A204.1 (cell line): ENCODE measurements around the gene WRNIP1.

ENCODE experiments used
- FAIRE-seq: peaks from 2 replicates; lab custom pipeline; 2012; peaks lifted over from hg19 to GRCh38; lab: Jason Lieb, UNC

WRNIP1 gene

DNA sequence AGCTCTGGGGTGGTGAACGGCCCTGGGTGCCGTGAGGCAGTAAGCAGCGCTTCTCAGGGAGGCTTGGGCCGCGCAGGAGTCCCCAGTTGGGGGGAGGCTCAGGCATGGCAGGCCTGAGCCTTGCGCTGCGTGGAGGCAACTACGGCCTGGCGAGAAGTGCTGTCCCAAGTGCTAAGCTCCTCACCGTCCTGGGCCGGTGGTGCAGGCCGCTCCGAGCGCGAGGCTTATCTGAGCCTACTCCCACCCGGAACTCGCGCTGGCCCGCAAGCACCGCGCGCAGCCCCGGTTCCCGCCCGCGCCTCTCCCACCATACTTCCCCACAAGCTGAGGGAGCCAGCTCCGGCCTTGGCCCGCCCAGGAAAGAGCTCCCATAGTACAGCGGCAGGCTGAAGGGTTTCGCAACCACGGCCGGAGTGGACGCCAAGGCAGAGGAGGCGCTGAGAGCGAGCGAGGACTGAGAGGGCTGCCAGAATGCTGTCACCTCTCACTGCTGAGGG lies 1.8 kb upstream of the WRNIP1 start:
- FAIRE-seq, result no peak

DNA sequence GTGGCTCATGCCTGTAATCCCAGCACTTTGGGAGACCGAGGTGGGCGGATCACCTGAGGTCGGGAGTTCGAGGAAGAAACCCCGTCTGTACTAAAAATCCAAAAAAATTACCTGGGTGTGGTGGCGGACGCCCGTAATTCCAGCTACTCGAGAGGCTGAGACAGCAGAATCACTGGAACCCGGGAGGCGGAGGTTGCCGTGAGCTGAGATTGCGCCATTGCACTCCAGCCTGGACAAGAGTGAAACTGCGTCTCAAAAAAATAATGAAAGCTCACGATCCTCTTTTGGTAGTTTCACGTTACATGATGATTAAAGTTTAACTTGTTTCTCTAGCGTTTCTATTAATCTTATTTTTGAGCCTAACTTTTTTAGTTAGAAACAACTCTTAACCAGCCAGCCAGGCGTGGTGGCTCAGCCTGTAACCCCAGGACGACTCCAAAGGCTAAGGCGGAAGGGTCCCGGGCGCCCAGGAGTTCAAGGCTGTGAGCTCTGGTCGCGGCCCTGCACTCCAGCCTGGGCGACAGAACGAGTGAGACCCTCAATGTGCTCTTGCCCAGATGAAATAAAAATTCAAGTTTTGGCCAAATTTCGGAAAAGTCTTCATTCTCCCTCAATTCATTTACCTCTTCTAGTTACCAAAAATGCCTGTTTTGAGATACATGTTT lies 1.2 kb upstream of the WRNIP1 start:
- no peak for FAIRE-seq

DNA sequence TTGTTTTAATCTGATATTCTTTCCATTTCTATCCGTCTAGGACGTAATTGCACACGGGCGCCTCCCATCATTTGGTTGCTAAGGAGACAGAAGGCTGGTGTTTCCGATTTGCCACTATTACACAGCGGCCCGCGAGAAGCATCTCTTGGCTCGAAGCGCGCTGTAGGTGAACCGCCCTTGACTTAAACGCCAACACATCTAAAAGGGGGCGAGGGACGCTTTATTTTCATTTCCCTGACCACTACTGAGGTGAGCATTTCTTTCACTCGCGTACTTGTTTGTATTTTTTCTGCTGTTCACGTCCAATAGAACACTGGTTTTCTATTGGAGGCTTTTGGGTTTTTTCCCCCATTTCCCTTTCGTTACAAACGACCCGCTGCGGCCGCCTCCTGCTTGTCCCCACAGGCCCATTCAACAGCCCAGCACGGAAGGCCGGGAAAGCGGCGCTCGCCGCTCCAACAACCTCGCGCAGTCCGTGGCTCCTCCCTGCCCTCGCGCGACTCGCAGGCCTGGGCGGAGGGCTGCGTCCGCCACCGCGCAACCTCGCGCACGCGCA lies 505 bp upstream of the WRNIP1 start:
- no peak for FAIRE-seq

DNA sequence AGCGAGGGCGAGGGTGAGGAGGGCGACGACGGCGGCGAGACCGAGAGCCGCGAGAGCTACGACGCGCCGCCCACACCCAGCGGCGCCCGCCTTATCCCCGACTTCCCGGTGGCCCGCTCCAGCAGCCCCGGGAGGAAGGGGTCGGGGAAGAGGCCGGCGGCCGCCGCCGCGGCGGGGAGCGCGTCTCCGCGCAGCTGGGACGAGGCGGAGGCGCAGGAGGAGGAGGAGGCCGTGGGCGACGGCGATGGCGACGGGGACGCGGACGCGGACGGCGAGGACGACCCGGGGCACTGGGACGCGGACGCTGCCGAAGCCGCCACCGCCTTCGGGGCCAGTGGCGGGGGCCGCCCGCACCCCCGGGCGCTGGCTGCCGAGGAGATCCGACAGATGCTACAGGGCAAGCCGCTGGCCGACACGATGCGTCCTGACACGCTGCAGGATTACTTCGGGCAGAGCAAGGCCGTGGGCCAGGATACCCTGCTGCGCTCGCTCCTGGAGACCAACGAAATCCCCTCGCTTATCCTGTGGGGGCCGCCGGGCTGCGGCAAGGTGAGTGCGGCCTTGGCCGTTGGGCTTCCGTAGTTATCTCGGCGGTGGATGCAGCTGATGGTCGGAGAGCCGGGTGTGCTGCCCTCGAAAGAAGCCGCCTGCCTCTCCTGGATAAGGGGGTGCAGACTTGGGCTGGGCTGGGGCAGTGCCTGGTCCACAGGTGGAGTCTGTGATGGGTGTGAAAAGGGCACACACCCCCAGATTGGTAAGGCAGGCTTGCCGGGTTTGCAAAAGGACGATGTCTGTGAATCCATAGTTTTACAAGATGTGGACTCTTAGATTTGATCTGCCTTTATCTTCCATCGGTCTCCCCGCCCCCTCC lies 938 bp downstream of the WRNIP1 start:
- FAIRE-seq, result no peak

DNA sequence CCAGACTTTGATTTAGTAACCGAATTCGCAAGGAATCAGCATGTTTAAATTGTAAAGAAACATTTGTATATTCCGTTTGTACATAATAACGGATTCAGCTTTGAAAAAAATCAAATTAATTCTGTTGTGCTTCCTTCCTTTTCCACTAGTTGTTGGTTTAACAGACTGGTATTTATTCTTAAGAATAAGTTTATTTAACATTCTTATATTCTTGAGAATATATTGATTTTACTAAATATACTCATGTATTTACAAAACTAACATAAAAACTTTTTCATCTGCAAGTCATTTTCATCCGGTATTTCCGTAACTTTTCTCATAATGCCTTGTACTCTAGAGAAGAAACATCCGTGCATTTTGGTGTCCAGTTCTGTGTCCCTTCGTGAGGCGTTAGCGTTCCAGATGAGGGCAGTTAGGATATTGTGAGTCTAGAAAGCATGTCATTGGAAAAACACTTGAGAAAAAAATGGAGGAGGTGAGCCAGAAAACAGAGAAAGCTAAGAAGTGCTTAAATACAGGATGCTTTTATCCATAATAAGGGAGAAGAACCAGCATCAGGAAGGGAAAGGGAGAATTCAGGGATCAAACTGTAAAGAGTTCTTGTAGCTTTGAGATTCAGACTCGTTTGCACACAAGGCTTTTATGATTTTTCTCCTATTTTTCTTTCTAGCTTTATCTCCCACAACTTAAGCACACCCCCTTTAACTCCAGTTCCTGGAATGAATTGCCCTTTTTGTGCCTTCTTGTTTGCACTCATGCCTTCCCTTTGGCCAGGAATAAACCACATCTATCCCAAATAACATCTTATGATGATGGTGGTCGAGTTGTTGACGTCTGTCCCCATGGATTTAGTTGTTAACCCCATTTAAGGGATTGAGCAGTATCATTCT lies 1.8 kb downstream of the WRNIP1 start:
- no peak for FAIRE-seq

DNA sequence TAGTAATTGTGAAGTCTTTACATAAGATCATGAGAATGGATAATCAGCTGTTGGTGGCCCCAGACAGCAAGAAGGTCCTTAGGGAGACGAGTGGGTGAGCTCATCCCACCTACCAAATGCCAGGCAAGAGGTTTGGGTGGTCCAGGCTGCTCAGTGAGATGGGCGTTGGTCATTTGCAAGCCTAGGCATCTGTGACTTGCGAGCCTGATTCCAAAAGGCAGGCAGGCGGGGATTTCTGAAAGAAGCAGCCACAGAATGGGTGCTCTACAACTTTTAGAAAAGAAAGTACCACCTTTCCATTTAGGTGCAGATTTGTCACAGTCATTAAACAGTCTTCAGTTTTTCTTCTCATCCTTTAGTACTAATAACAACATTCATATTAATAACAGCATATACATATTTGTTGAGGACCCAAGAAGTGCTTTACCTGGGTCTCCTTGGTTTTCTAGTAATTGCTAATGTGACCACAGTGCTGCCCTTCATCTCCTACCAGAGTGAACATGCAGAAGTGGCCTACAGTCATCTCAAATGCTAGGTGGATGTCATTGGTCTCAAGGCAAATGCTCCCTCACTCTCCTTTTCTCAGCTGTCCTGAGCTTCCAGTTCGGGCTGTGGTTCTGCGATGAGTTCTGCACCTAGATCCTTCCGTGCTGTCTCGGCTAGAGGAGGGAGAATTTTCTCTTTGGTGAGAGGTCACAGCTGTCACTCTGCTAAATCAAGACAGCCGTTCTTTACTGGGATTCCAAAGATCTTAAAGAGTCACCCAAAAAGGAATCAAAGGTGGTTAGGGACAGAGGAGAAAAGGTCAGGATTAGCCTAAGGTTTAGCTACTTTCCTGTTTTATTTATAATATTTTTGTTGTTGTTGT lies 2.7 kb downstream of the WRNIP1 start:
- no peak for FAIRE-seq

DNA sequence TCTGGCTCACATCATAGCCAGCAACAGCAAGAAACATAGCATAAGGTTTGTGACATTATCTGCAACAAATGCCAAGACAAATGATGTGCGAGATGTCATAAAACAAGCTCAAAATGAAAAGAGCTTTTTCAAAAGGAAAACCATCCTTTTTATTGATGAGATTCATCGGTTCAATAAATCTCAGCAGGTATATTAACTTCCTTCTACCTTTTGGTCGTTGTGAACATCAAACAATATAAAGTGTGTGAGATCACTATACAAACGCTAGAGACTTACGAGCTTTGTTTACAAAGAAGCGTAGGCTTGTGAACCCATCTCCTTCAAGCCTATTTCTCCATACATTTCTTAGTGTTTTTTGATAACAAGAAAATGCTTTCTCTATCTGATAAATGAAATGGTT lies 3.5 kb downstream of the WRNIP1 start:
- no peak for FAIRE-seq

DNA sequence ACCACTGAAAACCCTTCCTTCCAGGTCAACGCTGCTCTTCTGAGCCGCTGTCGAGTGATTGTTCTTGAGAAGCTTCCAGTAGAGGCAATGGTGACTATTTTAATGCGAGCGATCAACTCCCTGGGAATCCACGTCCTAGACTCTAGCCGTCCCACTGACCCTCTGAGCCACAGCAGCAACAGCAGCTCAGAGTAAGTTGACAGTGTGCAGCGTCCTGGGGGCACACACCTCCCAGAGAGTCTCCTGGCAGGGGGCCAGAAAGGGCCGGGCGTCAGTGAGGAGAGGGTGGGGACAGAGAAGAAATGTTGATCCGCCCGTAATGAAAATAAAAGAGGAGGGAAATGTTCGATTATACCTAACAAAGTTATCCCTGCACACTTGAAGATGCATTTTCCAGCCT lies 5.0 kb downstream of the WRNIP1 start:
- FAIRE-seq, result no peak

DNA sequence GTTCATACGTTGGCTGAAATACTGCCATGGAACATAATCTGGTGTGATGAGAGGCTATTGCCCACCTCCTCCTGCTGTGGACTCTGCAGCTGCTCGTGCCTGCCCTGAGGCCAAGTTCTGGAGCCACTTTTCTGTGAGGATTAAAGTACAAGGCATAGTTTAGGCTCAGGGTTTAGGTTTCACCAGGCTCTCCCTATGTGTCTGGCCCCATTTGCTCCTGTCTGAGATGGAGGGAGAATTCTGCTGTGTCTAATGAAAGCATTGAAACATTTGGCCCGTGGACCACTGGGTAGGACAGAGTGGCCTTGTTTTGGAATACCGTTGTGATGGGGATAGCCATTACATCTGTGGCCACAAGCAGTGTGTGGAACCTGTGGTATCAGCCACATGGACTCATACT lies 5.9 kb downstream of the WRNIP1 start:
- no peak for FAIRE-seq

DNA sequence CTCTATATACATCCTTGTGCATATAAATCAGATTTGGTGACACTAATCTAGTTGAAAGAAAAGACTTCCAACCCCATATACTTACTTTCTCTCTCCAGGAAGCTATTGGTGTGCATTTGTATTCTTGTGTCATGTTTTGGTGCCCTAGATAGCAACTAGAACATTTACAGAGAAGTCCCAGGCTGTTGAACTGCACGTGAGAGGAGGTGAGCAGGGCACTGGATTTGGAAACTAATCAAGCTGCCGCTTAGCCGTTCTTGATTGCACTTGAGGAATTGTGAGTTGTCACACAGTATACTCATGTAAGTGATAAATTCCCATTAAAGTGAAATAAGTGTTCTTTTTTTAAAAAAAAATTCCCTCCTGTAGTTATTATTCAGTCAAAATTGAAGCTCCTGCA lies 7.6 kb downstream of the WRNIP1 start:
- FAIRE-seq, result no peak

DNA sequence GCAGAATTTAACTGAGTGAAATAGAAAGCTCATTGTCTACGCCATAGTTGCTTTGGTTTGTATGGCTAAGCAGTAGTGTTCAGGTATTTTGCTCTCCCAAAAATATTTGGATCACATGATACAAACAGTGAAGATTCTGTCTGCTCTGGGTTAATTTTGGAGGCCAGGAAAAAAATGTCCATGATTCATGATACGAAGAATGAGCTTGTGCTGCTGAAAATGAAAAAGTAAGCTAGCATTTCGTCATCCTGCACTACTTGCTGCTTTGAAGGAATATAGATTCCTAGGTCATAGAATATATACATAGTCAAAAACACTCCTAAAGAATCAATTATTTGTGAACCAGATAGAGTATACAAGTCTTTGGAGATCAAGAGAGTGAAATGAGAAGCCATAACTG lies 8.3 kb downstream of the WRNIP1 start:
- FAIRE-seq, result no peak

DNA sequence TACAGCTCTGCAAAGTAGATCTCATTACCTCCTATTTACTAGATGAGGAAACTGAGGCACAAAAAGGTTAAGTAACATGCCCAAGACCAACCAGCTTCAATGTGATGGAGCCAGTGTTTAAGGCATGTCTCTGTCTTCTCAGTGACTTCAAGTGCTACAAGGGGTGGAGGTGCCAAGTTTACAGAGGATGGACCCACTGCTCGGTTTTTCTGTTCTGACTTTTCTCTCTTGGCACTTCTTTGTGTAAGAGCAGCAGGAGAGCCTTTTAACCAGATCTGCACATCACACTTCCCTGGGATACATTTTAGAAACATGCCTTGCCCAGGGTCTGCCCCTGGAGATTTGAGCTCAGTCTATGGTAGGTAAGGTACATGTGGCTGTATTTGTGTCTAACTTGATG lies 9.8 kb downstream of the WRNIP1 start:
- no peak for FAIRE-seq

DNA sequence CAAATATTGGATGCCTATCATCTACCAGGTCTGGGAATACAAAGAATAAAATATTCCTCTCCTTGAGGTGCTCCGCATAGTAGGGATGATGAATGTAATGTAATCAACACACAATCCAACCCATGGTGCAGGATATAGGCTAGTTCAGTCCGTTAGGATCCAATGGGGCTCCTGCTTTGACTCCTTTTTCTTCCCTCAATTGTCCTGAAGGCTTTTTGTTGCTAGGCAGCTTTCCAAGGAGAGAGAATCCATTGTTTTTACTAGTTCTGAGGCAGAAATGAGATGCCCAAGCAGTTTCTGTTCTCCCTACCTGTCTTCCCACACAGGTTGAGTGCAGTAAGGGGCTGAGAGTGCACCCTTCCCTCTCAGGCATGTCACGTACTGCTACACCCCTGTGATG lies 12.1 kb downstream of the WRNIP1 start:
- FAIRE-seq, result no peak

DNA sequence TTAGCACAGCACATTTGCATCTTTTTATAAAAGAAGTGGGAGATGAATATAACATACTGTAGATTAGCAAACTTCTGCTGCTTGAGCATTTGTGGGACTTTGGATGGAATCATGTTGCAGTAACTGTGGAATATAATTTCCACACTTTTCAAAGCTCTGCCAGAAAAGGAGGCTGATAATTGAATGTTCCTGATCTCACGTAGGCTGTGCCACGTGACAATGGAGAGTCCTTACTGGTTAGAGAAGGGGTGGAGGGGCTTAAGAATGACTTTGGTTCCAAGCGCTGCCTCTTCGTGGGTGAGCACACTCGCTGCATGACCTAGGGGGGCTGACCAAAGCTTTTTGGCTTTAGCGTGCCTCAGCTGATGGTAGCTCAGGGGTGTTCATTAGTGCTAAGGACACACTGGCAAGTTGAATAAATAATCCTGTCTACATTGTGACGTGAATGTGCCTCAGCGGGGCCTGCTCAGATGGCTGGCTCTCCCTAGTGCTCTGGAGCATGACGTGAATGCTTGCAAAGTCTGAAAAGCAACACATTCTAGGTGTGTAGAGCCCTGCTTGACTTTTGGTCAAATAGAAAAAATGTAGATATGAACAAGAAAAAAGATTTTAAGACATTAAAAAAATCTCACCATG lies 15.0 kb downstream of the WRNIP1 start:
- FAIRE-seq, result no peak

DNA sequence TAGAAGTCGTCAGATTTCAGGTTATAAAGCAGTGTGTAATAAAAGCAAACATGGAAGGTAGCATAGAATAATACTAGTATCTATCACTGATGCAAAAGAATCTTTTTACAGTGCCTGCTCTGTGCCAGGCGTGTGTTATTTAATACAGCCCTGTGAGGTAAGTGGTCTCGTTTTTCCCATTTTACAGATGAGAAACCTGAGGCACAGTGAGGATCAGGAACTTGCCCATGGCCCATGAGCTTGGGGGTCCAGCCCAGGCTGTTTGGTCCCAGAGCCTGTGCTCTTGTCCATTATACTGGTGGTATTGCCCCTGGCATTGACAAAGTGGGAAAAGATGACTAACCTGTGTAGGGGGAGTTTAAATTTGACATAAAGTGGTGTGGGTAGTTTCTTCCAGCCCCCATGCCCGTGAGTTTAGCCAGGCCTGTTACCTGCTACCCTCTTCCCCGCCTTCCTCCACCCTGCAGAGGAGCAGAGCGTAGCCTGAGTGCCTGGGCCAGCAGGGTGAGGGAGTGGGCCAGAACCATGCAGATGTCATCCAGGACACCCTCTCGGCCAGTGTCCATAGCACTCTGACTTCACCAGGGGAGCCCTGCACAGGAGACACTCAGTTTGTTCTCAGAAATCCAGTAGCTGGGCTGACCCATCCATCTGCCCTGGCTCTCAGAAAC lies 16.6 kb downstream of the WRNIP1 start:
- FAIRE-seq, result no peak

DNA sequence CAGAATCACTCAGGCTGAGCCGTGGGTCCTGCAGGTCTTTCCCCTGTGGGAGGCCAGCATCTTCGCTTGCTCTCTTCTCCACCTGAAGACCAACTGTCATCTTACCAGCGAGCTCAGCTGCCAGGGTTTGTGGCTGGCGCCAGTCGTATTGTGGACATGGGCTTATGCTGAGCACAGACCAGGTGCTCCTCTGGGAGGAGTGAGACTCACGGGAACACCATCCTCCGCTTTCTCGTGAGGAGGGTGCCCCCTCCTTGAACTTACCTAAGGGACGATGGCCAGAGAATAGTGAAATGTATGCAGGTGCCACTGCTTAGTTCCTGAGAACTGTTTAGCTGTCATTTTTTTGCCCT lies 17.1 kb downstream of the WRNIP1 start:
- FAIRE-seq, result no peak

DNA sequence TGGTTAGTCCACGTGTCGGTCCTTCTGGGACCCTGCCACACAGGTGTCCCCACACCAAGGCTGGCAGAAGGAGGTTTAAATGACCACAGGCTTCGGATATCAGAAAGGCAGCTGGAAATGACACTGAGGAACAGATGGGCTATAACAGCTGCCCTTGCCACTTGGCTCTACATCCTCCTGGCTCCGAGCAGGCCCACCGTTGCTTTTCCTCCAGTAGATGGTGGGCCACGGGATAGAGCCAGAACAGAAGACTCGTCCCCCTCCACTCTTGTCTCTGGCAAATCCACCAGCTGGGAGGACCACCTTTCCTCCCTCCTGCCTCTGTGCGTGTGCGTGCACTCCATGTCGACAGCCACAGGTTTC lies 17.6 kb downstream of the WRNIP1 start:
- no peak for FAIRE-seq

DNA sequence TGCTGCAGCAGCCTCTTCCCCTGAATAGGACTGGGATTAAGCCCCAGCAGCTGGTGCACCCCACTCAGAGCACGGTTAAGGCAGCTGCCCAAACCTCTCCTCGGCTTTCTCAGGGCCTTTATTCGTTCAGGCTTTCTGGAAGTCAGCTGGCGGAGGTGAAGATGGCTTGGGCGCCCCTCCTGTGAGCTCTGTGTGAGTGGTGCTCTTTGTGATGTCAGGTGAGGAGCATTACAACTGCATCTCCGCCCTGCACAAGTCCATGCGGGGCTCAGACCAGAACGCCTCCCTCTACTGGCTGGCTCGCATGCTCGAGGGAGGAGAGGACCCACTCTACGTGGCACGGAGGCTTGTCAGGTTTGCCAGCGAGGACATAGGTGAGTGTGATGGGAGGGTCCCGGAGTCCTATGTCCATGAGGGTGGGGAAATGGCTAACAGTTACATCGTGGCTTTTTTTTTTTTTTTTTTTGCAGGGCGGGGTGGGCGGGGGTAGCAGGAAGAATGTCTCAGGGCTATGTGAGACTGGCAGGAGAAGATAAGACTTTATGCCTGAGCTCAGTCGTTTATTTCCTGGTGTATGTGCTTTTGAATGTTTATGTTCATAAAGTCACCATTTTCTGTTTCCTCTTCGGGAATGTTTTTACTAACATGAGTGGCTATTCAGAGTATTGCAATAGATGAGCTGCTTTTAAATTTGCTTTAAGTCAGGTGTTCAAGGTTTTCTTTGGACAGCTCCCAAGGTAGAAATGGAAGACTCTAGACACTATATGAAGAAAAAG lies 18.2 kb downstream of the WRNIP1 start:
- FAIRE-seq, result no peak

DNA sequence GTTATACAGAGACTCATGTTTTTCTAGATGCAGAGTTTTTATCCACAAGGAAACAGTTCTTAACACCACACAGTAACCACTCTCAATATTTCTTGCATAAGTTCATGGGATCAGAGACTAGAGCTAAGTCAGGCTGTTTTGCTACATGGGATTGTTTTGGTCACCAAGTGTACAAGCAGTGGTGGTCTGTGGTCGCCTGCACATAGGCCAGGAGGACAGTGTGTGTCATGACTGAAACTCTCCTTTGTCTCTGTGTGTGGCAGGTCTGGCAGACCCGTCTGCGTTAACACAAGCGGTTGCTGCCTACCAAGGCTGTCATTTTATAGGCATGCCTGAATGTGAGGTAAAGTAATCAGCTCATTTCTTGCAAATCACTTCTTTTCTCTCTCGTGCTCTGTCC lies 18.9 kb downstream of the WRNIP1 start:
- FAIRE-seq, result no peak

DNA sequence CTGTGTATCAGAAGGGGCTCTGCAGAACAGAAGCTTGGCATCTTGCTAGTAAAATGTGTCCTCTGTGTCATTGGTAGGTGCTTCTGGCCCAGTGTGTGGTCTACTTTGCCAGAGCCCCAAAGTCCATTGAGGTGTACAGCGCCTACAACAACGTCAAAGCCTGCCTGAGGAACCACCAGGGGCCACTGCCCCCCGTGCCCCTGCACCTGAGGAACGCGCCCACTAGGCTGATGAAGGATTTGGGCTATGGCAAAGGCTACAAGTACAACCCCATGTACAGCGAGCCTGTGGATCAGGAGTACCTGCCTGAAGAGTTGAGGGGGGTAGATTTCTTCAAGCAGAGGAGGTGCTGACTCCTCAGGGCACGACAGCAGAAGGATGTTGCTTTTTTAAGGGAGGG lies 19.7 kb downstream of the WRNIP1 start:
- no peak for FAIRE-seq
